Keratinocyte (primary cell): ENCODE measurements around the gene CLSTN2.

Experiments used
- EZH2 ChIP-seq: IDR thresholded peaks from one replicate; pipeline ENCODE4 v1.6.1; 2012; ENCODE audit warnings: inconsistent platforms, mild to moderate bottlenecking, low read length, moderate library complexity
- TF ChIP-seq, protein P1 (sequence below), 3 experiments: IDR thresholded peaks in 1 of 3; conservative IDR thresholded peaks in 1 of 3; optimal IDR thresholded peaks in 1 of 3; 2 replicates in 2 of 3; 3 replicates in 1 of 3; pipeline versions ENCODE3 to v1.5.1; 2011; ENCODE audit warnings: low read length in 3 of 3, mild to moderate bottlenecking in 3 of 3, moderate library complexity in 2 of 3, control low read depth in 1 of 3, inconsistent platforms in 1 of 3; ENCODE audit not compliant: insufficient read depth in 2 of 3; ENCODE audit errors: extremely low read depth in 1 of 3

DNA sequence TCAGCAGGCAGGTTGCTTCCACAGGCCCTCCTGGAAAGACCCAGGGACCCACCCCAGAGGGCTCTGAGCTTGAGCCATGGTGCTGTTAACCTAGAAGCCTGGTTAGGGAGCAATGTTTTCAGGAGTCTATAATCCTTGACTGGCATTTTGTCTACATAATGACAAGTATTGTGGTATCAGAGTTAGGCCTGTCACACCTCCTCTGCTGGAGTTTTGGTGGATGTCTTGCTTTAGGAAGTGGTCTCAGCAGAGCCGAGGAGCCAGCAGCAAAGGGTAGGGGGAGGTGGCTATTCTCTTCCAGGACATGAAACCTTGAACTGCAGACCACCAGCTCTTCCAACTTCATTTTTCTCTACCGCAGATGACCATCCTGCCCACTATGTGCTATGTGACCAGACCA lies 76.1 kb downstream of the CLSTN2 start:
- TF ChIP-seq, protein P1, sequence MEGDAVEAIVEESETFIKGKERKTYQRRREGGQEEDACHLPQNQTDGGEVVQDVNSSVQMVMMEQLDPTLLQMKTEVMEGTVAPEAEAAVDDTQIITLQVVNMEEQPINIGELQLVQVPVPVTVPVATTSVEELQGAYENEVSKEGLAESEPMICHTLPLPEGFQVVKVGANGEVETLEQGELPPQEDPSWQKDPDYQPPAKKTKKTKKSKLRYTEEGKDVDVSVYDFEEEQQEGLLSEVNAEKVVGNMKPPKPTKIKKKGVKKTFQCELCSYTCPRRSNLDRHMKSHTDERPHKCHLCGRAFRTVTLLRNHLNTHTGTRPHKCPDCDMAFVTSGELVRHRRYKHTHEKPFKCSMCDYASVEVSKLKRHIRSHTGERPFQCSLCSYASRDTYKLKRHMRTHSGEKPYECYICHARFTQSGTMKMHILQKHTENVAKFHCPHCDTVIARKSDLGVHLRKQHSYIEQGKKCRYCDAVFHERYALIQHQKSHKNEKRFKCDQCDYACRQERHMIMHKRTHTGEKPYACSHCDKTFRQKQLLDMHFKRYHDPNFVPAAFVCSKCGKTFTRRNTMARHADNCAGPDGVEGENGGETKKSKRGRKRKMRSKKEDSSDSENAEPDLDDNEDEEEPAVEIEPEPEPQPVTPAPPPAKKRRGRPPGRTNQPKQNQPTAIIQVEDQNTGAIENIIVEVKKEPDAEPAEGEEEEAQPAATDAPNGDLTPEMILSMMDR (optimal IDR thresholded peaks at IDR 0.05 in 1 of 3, IDR thresholded peaks at IDR 0.05 in 1 of 3, conservative IDR thresholded peaks at IDR 0.05 in 1 of 3; ENCODE audit: extremely low read depth in 1 of 3, insufficient read depth in 2 of 3, low read length in 3 of 3): no peak
- no peak for TF ChIP-seq EZH2
